ENCODE results near the gene SORD.
"Not testable (repeated sequence)": the region's sequence is repeated elsewhere in the genome, so short reads cannot be mapped to it uniquely, and the experiment has no call there.

The SORD gene

DNA sequence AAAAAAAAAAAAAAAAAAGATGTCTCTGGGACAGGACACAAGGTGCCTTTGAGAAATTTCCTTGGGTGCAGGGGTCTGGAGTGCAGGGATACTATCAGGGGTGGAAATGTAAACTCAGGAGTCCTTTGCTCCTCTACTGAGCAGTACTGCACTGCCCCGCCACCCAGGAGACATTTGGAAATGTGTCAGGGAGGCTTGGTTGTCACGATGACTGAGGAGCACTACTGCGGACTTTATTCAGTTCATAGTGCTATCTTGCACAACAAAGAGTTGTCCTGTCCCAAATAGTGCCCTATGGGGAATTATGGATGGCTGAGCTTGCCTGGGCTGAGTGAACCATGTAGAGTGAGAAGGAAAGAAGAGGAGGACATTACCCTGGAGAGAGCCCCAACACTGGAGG, 2.6 kb downstream of the SORD start:
- not testable (repeated sequence) for DNase-seq

DNA sequence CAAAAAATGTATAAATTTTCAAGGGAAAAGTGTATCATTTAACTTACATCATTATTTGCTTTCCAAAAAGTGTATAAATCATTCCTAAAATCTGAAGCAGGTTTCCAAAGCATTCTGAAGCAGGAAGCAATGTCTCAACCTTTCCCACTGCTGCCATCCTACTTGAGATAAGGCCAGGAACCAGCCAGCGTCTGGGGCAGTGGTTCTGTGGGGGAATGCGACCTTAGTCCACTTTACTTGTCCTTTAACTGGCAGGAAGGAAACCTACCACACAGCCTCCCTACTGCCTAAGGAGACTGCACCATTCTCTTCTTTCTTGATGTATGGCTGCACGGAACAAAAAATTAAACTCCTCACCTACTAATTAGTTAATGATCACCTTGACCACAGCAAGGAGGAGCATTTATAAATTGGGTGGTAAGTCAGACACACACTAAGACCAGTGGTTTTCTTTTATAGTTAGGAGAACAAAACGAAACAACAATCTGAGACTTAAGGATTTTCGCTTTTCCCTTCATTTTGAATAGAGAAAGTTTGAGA, 3.7 kb downstream of the SORD start:
- no peak for DNase-seq

DNA sequence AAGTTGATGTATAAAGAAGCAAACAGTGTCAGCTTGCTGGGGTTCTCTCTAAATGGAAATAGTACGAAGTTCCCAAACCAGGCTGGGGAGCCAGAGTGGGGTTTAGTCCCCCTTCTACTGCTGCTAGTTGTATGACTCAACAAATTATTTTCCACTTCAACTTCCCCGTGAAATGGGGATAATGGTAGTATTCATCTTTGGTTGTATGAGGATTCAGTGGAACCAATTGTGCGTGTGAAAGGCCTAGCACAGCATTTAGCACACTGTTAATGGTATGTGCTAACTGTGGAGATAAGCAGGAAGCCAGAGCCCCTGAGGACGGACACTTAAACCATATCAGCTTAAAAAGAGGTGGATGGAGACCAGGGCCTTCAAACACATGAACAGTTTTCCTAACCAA, 4.2 kb downstream of the SORD start:
- no peak for DNase-seq

DNA sequence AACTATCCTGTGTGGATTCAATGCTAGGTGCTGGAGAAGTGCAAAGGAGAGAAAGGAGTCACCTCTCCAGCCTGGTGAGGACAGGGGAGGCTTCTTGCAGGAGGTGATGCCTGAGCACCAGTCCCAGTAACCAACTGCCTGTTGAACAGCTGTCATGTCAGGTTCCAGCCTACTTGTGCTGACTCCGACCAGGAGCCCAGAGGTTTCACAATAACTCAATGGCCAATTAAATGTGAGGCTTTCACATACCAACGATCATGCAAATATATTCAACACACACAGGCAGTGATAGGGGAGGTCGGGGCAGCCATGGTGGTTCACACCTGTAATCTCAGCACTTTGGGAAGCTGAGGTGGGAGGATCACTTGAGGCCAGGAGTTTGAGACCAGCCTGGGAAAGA, 7.7 kb downstream of the SORD start:
- DNase-seq = no peak

DNA sequence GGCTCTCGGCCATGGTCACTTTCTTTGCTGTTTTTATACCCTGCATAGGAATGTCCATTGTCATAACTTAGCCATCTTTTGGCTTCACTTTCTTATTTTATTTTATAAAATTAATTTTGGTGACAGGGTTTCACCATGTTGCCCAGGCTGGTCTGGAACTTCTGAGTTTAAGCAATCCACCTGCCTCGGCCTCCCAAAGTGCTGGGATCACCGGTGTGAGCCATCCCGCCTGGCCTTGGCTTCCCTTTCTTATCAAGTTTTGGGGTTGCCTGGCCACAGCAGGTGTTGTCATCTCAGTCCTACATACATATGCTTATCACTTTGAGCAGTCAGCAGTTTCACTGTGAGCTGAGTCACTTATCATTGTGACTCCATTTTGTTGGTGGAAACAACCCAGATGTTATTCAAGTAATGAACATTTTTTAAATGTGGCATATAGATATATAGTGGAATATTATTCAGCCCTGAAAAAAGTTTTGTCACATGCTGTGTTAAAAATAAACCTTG, 8.6 kb downstream of the SORD start:
- DNase-seq = not testable (repeated sequence)

DNA sequence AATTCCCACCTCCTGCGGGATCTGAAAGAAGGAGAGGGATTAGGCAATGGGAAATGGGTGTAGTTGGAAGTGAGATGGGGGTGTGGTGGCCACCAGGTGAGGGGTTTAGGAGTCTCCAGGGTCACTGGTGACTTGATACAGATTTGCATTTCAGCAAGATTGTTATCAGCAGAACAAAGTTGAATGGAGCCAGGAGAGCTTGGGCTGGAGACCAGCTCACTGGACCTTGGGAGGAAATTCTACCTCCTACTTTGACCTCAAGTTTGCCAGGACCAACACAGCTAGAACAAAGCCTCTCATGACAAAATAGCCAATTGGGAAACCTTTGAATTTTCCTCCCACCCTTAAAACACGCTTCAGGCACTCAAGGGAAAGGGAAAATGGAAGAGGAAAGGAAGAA, 9.5 kb downstream of the SORD start:
- not testable (repeated sequence) for DNase-seq

DNA sequence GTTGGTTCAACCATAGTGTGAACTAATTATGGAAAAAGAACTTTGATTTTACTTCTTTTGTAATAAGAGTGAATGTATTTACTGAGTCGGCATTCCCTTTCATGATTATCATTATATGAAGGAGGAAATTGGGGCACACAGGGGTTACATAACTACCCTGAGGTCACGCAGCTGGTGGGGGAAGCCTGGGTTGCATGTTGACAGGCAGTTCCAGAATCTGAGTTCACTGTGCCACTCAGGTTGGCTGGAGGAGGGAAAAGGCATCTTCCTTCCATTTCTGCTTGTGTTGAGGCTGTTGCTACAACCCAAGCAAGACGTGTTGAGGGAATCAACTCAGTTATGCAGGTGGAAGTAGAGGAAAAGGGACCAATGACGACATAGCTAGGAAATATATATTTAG, 11.1 kb downstream of the SORD start:
- DNase-seq = not testable (repeated sequence)

DNA sequence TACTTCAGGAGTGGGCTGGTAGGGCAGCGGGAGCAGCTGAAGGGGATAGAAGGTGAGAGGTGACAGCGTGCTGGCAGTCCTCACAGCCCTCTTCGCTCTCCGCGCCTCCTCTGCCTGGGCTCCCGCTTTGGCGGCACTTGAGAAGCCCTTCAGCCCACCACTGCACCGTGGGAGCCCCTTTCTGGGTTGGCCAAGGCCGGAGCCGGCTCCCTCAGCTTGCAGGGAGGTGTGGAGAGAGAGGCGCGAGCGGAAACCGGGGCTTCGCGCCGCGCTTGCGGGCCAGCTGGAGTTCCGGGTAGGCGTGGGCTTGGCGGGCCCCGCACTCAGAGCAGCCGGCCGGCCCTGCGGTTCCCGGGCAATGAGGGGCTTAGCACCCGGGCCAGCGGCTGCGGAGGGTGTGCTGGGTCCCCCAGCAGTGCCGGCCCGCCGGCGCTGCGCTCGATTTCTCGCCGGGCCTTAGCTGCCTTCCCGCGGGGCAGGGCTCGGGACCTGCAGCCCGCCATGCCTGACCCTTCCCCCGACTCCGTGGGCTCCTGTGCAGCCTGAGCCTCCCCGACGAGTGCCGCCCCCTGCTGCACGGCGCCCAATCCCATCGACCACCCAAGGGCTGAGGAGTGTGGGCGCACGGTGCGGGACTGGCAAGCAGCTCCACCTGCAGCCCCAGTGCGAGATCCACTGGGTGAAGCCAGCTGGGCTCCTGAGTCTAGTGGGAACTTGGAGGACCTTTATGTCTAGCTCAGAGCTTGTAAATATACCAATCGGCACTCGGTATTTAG, 11.8 kb downstream of the SORD start:
- DNase-seq = not testable (repeated sequence)

DNA sequence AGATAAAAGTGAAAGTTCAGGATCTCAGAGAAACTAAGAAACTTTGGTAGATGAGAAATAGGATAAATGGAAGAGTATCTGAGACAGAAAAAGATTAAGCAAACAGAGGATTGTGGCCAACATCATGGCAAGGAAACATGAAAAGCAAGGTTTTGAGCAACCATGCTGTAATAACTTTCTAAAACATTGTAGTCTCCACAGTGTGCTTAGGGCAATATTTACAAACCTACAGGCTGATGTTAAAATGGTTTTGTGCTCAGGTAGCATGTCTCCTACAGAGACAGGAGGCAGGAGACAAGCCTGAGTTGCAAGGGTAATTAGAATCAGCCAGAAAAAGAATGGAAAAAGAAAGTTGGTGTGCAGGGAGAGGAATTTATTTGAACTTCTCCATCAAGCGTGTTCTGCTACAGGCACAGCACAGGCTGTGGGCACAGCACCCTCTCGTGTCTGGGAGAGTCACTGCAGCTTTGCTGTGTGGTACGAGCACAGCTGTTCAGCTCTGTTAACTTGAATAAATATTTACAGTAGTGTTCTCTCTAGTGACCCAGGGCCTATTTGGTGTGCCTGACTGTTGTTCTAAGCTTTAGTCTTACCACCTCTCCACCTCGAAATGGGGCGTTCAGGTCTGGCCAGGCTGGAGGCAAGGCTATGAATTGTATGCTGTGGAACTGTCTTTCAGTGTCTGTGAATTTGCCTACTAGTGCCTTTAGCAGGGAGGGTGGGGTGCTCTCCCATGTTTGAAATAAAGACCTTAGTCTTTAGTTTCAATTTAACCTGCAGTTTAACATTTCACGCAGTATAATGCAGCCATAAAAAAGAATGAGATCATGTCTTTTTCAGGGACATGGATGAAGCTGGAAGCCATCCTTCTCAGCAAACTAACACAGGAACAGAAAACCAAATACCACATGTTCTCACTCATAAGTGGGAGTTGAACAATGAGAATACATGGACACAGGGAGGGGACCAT, 14.1 kb downstream of the SORD start:
- DNase-seq = peak; percentile 60

DNA sequence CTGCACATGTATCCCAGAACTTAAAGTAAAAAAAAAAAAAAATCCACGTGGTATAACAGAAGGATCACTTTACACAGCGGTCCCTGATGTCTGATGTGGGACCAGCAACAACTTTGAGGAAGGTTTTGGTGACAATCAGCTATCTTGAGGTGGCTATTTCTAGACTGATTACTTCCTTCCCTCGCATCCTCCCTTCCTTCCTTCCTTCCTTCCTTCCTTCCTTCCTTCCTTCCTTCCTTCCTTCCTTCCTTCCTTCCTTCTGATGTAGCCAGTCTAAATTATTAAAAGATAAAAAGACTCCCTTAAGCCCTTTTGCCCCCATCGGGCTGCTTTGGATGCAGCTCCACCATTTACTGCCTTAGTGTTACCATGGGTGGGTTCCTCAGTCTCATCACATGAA, 14.9 kb downstream of the SORD start:
- DNase-seq = no peak

DNA sequence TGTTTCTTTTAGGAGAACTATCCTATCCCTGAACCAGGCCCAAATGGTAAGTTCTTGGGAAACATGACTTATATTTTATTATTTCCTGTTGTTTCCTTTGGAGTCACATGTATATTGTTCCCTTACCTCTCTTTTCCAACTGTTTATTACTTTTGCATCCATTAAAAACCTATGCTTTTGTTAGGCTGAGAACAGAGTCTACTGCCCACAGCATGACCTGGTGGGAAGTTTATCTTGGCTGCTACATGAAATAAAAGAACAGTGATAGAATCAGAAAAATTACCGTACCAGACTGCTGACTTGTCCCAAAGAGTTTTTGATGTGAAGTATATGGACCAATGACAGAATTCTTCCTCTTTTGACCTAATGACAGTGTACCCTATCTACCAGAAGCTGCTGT, 17.4 kb downstream of the SORD start:
- not testable (repeated sequence) for DNase-seq

DNA sequence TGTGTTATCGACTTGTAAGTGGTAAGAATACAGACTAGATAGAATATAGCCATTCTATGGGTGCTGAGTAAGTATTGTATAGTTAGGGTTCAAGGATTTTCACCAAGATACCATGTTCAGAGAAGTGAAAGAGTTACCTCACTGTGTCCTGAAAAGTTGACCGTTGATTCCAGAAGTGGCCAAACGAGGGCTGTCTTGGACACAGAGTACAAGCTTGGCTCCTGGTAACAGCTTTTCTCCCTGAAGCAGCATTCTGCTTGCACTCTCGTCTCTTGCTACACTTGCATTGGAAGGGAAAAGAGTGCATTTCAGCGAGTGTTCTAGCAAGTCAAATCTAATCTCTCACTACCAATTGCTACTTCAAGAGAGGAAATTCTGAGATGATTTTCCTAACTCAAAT, 18.5 kb downstream of the SORD start:
- DNase-seq = not testable (repeated sequence)

DNA sequence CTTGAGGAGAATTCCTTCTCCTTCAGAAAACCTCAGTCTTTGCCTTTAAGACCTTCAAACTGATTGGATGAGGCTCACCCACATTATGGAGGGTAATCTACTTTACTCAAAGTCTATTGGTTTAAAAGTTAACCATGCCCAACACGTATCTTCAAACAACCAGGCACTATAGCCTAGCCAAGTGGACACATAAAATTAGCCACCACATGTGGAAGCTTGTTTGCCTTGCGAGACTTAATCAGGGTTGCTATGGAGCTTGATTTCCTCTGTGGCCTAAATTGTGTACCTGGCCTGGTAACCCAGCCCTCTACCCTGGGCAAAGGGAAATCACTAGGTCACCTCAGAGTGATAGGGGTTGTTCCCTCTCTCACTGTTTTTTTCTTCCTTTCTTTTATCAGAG, 19.9 kb downstream of the SORD start:
- DNase-seq = not testable (repeated sequence)

DNA sequence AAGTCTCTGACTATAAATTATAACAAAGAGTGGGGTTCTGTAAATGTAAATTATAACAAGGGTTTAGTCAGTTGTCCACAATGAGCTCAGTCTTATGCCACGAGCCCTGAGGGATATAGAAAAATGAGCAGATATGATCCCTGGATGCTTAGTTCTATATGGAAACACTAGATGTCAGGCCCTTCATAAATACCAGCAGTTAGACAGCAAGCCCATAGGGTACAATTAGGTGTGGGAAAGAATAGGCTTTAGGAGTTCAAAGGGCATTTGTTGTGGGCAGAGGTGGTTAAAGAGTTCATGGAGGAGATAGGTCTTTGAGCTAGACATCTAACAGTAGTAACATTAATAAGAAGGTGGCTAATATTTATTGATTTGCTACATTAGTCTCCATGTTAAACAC, 21.3 kb downstream of the SORD start:
- DNase-seq = not testable (repeated sequence)

DNA sequence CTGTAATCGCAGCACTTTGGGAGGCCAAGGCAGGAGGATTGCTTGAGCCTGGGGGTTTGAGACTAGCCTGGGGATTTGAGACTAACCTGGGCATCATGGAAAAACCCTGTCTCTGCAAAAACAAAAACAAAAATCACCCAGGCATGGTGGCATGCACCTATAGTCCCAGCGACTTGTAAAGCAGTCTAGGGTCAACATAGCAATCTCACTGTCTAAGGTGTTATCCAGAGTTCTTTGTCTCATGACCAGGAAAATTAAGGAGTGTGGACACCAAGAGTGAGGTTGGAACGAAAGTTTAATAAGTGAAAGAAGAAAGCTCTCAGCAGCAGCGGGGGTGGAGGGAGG, 25.4 kb downstream of the SORD start:
- DNase-seq = not testable (repeated sequence)

DNA sequence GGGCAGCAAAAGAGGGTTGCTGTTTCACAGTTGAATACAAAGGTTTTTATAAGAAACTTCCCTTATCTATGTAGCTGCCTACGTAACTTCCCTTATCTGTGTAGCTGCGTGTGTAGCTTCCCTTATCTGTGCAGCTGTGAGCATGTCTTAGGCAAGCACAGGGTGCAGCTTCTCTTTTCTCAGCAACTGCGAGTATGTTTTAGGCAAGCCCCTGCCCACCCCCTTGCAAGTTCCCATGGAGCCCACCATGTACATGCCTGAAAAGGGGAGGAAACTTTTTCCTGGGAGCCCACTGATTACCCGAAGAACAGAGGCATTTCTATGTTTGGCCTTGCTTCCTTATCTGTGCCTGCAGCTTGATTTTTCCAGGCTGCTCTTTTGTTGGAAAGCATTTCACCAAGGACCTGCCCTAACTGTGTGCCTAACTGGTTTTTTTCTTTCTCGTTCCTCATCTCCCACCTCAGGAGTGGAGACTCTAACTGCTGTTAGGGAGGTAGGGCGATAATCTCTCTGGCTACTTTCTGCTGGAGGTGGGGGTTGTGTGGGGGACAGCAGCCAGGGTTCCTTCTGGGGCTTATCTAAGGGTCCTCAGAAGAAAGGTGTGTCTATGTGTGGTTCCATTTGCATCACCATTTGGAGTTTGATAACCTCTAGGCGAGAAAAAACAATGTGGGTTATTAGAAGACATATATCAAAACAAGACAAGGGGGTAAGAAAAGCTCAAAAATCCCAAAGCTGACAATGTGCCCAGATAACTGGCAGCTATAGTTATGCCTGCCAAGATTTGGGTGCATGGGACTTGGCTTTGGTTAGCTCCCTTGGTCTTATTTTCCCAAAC, 26.0 kb downstream of the SORD start:
- no peak for DNase-seq

DNA sequence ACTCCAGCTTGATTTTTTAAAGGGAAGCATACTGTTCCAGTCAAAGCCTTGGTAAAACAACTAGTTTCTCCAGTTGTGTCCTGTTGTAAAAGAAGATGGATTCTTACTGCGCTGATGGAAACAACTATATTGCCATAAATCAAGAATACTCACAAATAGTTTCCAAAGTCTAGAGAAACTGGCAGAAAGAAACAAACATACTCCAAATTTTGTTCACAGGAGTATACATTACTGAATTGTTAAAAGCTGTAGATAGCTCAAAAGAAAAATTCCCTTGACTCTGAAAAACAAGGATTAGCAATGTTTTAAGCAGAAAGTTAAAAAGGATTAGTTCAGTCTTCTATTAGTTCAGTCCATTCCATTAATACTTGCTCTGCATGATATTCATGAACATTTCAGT, 27.6 kb downstream of the SORD start:
- DNase-seq = no peak

DNA sequence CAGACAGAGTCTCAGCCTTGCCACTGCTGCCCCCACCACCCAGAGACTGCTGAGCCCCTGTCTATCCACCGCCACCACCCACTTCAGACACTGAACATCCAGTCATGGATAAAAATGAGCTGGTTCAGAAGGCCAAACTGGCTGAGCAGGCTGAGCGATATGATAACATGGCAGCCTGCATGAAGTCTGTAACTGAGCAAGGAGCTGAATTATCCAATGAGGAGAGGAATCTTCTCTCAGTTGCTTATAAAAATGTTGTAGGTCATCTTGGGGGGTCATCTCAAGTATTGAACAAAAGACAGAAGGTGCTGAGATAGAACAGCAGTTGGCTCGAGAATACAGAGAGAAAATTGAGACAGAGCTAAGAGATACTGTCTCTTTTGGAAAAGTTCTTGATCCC, 29.7 kb downstream of the SORD start:
- DNase-seq = not testable (repeated sequence)

DNA sequence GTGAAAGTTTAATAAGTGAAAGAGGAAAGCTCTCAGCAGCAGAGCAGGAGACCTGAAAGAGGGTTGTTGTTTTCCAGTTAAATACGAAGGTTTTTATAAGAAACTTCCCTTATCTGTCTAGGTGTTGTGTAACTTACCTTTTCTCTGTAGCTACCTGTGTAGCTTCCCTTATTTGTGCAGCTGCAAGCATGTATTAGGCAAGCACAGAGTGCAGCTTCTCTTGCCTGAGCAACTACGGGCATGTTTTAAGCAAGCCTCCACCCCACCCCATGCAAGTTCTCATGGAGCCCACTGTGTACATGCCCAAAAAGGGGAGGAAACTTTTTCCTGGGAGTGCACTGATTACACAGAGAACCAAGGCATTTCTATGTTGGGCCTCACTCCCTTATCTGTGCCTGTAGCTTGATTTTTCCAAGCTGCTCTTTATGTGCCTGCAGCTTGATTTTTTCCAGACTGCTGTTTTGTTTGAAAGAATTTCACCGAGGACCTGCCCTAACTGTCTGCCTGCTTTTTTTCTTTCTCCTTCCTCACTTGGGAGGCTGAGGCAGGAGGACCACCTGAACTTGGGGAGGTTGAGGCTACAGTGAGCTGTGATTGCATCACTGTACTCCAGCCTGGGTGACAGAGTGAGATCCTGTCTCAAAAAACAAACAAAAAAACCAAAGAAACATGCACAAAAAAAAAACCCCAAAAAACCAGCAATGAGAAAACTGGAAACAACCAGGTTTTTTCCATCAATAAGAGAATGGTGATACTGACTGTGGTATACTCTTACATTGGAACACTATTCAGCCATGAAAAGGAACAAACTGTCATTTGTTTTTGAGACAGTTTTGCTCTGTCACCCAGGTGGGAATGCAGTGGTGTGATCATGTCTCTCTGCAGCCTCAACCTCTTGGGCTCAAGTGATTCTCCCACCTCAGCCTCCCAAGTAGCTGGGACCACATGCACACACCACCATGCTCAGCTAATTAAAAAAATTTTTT, 36.0 kb downstream of the SORD start:
- not testable (repeated sequence) for DNase-seq

DNA sequence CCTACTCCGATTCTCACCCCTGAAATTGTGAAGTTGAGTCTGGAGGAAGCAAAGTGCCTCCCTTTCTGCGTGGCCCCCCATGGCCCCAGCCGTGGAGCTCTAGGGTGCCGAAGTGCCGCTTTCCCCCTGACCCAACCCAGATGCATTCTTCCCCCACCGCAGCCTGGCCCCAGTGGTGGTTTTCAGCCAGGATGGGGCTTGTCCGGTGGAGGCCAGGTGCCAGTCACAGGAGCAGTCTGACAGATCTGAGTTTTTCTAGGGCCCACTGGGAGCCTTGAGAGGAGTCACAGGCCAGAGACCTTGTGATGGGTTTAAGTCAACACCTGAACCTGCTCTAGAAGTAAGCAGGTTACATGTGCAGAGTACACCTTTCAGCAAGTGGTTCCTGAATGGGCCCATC, 39.3 kb downstream of the SORD start:
- DNase-seq = not testable (repeated sequence)

DNA sequence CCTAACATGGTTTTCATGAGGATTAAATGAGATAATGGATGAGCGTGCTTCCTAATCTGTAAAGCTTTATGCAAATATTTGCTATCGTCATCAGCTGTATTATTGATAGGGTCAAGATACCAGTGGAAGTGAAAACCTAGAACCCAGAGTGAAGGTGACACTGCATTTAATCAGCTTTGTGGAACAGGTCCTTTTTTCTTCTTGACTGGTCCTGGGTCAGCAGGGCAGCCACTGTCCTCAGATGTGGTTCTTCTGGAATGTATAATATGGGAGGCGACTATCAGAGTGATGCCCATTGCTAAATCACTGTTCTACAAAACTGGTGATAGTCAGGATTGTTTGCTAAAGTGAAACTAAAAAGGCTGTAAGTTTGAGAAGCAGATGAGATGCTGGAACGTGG, 41.4 kb downstream of the SORD start:
- DNase-seq = no peak

Data from activated T-cell treated with anti-CD3 and anti-CD28 coated beads for 4 hours (primary cell).